GM18520 (cell line): ENCODE measurements around the gene FRAS1.
"Not testable (repeated sequence)": the region's sequence is repeated elsewhere in the genome, so short reads cannot be mapped to it uniquely, and the experiment has no call there.

Source experiments
- ATAC-seq: cut with Tn5 transposase; IDR thresholded peaks from one replicate; pipeline ENCODE4 v1.9.1; 2021; ENCODE audit not compliant: unreplicated experiment

The FRAS1 gene

DNA sequence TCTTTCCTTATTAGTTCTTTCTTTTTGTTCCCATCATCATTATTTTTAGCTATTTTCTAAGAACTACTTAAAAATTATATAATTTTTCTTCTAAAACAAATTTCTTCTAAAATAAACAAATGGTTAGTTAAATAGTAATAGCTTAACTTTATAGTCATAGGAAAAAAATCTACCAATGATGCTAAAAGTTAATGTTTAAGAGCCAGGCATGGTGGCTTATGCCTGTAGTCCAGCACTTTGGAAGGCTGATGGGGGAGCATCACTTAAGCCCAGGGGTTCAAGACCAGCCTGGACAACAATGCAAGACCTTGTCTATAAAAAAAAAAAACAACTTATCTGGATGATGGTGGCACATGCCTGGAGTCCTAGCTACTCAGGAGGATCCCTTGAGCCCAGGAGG, 367.3 kb downstream of the FRAS1 start:
- no peak for ATAC-seq

DNA sequence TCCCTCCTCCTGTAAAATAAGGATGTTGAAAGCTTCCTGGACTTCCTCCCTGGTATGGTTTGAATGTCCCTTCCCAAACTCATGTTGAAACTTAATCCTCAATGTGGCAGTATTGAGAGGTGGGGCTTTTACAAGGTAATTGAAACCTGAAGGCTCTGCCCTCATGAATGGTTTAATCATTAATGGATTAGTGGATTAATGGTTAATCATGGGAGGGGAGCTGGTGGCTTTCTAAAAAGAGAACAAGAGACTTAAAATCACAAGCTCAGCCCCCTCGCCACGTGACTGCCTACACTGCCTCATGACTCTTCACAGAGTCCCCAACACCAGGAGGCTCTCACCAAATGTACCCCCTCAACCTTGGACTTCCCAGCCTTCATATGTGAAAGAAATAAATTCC, 369.8 kb downstream of the FRAS1 start:
- no peak for ATAC-seq

DNA sequence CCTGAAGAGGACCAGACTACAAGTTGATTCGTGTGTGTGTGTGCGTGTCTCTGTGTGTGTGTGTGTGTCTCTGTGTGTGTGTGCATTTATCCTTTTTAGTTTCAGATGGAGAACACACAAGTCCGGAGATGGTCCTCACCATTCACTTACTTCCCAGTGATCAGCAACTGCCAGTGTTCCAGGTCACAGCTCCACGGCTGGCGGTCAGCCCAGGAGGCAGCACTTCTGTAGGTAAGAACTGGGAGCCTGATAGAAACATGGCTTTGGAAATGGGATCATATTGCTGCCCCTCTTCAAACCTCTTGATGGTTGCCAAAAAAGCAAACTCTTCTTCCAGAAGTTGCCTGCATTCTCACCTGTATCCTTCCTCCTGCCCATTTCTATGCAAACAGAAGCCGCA, 371.9 kb downstream of the FRAS1 start:
- no peak for ATAC-seq

DNA sequence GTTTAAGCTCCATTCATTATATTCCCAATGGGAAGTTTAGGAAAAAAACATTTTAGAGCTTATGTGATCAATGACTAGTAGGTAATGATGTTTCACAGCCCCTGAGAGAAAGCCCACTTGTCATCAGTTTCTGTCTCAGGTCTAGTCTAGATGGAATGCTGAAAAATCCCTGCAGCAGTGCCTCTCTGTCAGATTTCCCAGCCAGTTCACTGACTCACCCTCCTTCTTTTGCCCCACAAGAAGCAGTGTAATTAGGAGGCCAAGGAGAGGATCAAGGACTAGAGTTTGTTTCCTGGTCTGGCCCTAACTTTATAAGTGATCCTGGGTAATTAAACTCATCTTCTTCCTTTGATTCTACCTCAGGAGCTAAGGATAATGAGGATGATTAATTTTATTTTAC, 375.8 kb downstream of the FRAS1 start:
- ATAC-seq = no peak

DNA sequence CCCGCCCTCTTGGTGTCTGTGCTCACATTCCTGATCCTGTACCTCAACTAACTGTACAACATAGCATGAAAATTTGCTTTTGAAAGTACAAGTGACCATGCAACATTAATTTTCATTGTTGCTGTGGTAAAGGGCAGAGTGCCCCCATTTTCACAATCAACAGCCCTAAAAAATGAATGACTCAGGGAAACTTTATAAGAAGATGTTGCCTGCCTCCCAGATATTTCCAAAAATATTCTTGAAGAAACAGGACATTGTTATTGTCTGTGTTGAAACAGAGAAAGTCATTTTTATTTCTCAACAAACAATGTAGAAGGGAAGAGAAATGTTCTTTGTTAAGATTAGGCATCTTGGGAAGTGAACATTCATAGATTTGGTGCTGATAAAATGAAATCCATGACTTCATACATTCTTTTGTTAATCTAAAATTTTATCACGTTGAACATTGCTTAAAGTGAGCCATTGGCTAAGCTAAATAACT, 380.5 kb downstream of the FRAS1 start:
- ATAC-seq = no peak

DNA sequence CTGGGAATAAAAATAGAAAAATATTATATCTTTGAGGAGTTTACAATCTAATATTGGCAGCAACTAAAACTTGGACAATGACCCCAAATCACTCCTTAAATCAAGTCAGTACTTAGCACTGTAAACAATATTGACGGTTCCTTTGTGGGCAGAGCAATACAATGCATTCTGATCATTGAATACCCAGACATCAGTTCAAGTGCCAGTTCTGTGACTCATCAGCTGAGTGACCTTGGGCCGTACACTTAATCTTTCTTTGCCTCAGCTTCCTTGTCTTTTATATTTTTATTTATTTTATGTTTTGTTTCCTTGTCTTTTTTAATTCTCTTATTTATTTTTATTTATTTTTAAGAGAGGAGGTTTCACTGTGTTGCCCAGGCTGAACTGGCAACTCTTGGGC, 382.2 kb downstream of the FRAS1 start:
- ATAC-seq = no peak

DNA sequence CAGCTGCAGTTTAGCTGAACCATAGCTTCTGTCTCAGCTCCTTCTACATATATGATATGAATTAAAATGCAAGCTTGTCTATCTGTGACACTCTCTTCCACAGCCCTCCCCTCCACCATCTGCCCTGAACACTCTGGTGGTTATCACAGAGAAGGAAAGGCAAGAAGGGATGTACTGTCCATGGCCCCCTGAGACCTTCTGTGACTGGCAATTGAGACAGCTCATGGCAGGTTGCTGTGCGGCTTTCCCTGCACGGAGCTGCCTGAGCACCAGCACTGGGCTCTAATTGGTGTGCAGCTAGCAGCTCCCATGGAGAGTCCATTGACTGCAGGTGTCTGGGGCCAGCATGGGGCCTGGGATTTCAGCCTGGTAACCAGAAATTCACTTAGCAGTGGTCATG, 384.6 kb downstream of the FRAS1 start:
- ATAC-seq = no peak

DNA sequence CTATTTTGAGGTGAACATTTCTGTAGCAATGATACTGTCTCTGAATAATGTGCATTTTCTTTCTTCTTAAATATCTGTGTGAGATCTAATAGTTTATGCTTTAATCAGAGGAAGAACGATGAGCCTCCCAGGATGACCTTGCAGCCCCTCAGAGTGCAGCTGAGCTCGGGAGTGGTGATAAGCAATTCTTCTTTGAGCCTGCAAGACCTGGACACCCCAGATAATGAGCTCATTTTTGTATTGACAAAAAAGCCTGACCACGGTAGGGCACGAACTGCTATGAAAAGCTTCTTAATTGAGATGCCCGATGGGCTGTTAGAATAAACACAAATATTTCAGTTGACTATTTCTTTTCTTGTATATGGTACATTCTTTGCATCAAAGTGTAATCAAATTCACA, 389.5 kb downstream of the FRAS1 start:
- no peak for ATAC-seq

DNA sequence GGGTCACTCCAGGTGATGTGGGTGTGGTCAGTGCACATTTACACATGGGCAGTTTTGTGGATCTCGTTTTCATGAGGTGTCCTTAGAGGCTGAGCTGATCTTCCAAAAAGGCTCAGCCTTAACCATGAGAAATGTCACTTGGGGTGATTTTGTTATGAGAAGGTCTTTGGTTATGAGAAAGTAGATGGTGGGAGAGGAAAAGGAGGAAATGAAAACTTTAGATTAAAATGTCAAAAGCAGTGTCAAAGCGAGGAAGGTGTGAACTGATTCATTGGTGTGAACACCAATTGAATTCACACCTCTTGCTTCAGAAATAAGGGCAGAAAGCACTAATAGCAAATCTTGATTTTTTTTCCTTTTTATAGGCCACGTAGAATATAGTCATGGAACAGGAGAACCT, 394.3 kb downstream of the FRAS1 start:
- no peak for ATAC-seq

DNA sequence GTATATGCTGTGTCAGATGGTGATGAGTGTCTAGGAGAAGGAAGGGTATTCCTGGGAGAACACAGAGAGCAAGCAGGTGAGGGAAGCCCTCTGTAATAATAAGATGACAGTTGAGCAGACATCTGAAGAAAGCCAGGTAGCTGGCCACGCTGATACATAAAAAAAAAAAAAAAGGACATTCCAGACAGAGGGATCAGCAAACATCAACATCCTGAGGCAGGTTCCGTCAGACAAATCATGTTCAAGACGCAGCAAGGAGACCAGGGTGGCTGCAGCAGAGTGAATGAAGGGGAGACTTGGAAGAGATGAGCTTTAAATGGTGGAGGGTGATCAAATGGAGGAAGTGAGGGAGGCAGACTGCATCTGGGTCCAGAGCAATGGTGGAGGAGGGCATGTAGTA, 396.9 kb downstream of the FRAS1 start:
- no peak for ATAC-seq

DNA sequence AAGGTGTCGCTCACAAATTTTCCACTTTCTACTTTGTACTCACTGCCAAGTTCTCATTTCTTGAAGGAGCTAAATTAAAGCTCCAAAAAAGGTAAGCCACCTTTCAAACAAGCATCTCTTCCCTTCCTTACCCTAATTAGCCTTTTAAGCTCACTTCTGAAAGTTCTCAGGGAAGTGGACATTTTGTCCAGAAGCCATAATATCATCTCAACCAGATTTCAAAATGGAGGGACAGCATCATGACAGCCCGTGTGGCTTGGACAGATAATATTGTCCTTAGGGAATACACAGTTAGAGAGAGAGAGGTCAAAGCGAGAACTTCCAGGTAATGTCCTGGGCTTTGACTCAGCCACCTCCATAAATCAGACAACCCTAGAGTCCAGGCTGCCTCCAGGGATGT, 400.6 kb downstream of the FRAS1 start:
- ATAC-seq = no peak

DNA sequence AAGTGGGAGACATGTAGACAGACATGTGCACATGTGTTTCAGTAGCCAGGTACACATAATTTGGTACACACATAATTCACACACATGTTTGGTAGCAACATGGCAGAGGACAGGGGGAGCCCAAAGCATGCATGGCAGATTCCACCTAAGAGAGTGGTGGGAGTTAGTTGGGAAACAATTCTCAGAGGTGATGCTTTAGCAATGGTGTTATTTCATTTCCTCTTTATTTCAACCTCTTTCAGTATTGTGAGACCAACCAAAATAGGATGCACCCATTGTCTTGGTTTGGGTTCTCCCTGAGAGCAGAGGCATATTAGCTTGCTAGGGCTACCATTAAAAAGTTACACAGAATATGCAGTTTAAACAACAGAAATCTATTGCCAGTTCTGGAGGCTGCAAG, 402.2 kb downstream of the FRAS1 start:
- ATAC-seq = no peak

DNA sequence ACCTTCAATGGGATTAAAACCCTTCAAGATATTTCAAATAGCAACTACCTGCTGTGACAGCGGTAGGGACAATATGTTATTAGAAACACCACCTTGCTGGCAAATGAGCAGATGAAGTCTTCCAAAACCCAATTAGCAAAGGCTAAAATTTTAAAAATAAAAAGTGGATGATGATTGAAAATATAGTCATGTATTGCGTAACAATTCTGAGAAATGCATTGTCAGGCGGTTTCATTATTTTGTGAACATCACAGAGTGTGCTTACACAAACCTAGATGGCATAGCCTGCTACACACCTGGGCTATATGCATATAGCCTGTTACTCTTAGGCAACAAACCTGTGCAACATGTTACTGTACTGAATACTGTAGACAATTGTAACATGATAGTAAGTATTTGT, 403.2 kb downstream of the FRAS1 start:
- no peak for ATAC-seq

DNA sequence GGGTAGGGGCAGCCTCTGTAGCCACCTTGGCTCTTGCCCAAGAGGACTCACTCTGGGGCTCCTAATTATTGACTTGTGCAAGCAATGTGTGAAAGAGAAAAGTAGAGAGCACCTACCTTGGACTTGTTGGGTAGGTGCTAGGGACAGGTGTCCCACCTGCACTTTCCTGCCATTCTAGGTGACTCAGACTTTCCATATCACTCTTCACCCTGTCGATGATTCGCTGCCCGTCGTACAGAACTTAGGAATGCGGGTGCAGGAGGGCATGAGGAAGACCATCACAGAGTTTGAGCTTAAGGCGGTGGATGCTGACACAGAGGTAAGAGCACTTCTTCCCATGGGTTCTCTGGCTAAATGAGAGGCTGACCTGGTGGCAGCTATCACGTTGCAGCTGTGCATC, 407.1 kb downstream of the FRAS1 start:
- ATAC-seq = no peak

DNA sequence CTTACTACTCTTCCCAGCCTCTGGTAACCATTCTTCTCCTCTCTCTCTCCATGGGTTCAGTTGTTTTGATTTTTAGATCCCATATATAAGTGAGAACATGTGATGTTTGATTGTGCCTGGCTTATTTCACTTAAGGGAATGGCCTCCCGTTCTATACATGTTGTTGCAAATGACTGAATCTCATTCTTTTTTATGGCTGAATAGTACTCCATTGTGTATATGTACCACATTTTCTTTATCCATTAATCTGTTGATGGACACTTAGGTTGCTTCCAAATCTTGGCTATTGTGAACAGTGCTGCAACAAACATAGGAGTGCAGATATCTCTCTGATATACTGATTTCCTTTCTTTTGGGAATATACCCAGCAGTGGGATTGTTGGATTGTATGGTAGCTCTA, 410.1 kb downstream of the FRAS1 start:
- not testable (repeated sequence) for ATAC-seq

DNA sequence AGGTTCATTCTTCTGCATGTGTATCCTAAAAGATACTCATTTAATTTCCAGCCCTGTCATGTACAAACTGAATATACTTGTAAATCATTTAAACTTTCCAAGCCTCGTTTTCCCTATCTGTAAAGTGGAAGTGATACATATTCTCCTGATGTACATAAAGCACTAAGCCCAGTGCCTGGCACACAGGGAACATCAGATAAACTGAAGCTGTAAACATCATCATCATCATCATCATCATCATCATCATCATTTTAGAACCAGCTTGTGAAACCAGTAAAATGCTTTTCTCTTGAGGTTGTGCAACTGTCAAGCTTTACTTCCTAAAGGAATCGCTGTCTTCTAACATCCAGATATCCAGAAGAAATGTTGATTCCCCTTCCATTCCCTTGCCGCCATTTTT, 411.1 kb downstream of the FRAS1 start:
- no peak for ATAC-seq

DNA sequence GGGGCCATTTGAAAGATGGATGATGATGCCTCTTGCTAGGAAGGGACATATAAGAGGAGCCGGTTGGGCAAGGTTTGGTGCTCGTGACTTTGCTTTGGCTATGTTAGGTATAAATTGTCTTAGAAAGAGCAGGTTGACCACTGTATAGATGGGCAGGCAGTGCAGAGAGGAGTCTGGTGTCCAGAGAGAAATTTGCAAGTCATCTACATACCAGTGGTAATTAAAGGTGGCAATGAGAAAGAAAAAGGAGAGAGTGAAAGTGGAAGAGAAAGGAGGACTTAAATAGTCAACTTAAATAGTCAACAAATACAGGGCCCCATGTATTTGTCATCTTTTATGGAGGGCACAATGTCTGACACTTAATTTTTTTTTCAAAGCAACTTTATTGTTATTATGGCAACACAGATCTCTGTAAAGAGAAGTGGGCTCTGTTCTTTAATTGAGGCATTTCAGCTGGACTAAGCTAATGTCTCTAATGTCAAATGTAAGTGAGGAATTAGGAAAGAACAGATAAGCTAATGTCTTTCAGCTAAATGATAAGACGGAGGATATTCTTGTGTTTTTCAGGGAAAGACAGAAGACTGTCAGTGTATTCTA, 419.1 kb downstream of the FRAS1 start:
- ATAC-seq = no peak

DNA sequence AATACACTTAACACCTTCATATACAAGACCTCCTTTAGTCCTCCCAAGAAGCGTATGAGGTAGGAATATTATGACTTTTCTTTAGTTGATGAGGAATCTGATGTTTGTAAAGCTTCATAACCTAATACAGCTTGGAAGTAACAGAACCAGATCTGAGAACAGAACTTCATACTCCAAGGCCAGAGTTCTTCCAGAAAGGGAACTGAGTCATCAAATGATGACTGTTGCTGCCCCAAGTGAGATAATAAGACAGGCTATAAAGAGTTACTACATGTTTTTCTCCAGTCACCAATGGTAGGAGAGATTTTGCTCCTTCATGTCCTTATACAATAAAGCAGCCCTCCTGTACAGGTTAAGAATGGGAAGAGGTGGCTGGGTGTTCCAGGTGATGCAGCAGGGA, 420.2 kb downstream of the FRAS1 start:
- no peak for ATAC-seq

DNA sequence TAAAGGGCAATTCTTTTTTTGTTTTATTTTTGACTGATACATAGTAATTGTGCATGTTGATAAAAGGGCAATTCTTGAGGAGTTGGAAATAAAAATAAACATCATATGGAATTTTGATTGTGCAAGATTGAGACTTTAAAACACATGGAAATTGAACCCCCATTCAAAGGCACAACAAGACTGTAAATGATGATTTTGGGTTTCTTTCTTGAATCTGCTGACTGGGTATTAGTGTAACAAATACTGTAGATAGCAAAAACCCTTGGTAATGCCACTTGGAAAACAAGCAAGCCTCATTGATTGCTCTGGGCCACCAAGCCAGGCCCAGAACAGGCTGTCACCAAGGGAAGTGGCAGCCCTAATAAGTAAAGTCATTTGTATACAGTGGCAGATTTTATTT, 421.4 kb downstream of the FRAS1 start:
- ATAC-seq = no peak

DNA sequence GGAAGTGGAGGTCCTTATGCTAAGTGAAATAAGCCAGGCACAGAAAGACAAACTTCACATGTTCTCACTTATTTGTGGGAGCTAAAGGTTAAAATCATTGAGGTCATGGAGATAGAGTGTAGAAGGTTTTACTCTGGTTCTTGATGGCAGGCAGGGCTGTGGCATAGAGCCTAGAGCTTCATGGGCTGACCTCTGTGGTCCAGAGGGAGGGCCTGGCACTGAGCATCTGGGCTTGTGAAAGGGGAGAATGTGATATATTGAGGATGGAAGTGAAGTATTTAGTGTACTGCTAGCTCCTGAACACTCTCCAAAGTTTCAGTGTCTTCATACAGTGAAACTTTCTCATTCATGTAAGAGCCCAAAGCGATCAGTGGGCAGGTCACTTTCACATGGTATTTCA, 423.2 kb downstream of the FRAS1 start:
- no peak for ATAC-seq

DNA sequence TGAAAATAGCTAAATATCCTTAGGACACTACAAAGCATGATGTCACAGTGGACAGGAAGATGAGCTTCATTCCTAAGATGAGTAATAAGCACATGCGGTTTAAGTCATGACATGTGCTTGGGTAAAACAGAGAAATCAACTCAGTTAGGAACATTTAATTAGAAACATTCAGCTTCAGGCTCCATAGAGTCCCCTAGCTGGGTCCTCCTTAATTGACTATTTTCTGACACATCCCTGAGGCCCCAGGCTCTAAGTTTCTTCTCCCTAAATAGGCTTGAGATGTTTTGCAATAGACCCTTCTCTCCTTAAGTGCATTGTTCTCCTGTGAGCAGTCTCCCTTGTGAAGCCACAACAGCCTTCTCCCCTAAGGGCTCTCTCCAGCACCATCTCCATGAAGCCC, 424.1 kb downstream of the FRAS1 start:
- no peak for ATAC-seq

DNA sequence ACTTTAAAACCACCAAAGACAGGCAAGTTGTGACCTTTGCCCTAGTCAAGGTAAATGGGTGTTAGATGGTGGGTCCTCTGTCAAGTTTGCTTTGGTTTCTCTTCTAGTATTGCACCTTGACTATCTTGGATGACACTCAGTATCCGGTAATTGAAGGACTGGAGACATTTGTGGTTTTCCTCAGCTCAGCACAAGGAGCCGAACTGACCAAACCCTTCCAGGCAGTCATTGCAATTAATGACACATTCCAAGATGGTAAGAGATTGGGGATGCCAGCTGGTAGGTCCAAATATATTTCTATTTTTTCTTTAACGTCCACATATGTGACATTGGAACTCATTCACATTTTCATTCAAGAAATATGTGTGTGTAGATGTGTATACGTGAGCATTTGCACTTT, 425.2 kb downstream of the FRAS1 start:
- no peak for ATAC-seq

DNA sequence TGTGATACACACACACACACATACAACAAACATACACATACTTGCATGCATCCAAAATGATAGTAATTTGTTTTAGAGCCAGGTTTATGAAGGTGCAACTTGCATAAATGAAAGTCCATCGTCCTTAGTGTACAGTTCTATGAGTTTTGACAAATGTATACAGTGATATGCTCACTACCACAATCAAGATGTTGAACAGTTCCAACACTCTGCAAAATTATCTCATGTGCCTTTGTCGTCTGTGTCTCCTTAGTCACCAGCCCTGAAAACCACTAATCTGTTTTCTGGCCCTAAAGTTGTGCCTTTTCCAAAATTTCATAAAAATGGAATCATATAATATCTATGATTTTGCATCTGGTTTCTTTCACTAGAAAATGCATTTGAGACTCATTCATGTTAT, 426.7 kb downstream of the FRAS1 start:
- no peak for ATAC-seq

DNA sequence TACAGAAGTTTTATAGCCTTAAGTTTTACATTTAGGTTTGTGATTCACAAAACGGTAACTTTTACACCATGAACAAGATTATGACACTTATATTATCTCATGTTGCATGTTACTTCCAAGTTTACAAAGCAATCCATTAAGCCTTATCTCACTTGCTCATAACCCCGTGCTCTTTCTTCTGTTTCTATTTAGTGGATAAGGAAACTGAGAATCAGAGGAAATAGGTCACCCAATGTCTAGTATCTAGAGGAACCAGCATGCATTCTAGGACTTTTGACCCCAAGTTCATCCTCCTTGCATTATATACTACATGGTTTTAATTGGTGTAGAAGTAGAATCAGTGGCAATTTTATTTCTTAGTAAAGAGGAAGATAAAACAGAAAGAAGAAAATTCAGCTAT, 427.5 kb downstream of the FRAS1 start:
- no peak for ATAC-seq
